HG03378 (cell line): ENCODE measurements around the gene A2M.
"Not testable (repeated sequence)": the region's sequence is repeated elsewhere in the genome, so short reads cannot be mapped to it uniquely, and the experiment has no call there.

Experiments used
- ATAC-seq: cut with Tn5 transposase; IDR thresholded peaks from one replicate; pipeline ENCODE4 v1.9.1; 2021; ENCODE audit warnings: mild to moderate bottlenecking, moderate library complexity; ENCODE audit not compliant: unreplicated experiment

A2M gene

GRCh38 chr12:9115731-9116559 lies at the start of gene A2M:
Gene A2M (minus strand): TSS chr12:9115919. CDS start chr12:9115849, 70 bp downstream.
- ATAC-seq: no peak

GRCh38 chr12:9163392-9163791 lies 47.7 kb upstream of the A2M start:
- ATAC-seq: no peak

GRCh38 chr12:9156119-9156518 lies 40.4 kb upstream of the A2M start:
- no peak for ATAC-seq

GRCh38 chr12:9149372-9149771 lies 33.7 kb upstream of the A2M start:
- ATAC-seq: no peak

GRCh38 chr12:9148926-9149325 lies 33.2 kb upstream of the A2M start:
- no peak for ATAC-seq

GRCh38 chr12:9147461-9147860 lies 31.7 kb upstream of the A2M start:
- ATAC-seq: no peak

- no peak for ATAC-seq
Measured at GRCh38 chr12:9144730-9145106, 29.0 kb upstream of the A2M start.

- no peak for ATAC-seq
Measured at GRCh38 chr12:9143929-9144729, 28.4 kb upstream of the A2M start.

GRCh38 chr12:9143137-9143536 lies 27.4 kb upstream of the A2M start:
- no peak for ATAC-seq

- ATAC-seq: not testable (repeated sequence)
Measured at GRCh38 chr12:9139588-9140290, 24.0 kb upstream of the A2M start.

GRCh38 chr12:9135903-9136310 lies 20.2 kb upstream of the A2M start:
- no peak for ATAC-seq

- no peak for ATAC-seq
Measured at GRCh38 chr12:9134981-9135628, 19.4 kb upstream of the A2M start.

GRCh38 chr12:9133216-9133916 lies 17.6 kb upstream of the A2M start:
- no peak for ATAC-seq

- ATAC-seq: no peak
Measured at GRCh38 chr12:9132008-9132535, 16.4 kb upstream of the A2M start.

- no peak for ATAC-seq
Measured at GRCh38 chr12:9130244-9130643, 14.5 kb upstream of the A2M start.

- no peak for ATAC-seq
Measured at GRCh38 chr12:9127936-9128663, 12.4 kb upstream of the A2M start.

- no peak for ATAC-seq
Measured at GRCh38 chr12:9127484-9127883, 11.8 kb upstream of the A2M start.

GRCh38 chr12:9124383-9125031 lies 8.8 kb upstream of the A2M start:
- ATAC-seq: no peak

GRCh38 chr12:9123781-9124382 lies 8.2 kb upstream of the A2M start:
- no peak for ATAC-seq
